HG03025 (cell line): ENCODE results near the gene RAP2A.

Source experiments
- ATAC-seq: cut with Tn5 transposase; IDR thresholded peaks from one replicate; pipeline ENCODE4 v1.9.1; 2021; ENCODE audit warnings: mild to moderate bottlenecking, moderate library complexity; ENCODE audit not compliant: unreplicated experiment, low FRiP score

Gene RAP2A

GRCh38 chr13:97445522-97446187 lies 11.7 kb downstream of the RAP2A start:
- ATAC-seq: no peak

GRCh38 chr13:97446448-97446847 lies 12.5 kb downstream of the RAP2A start:
- ATAC-seq: no peak

GRCh38 chr13:97448503-97449251 lies 14.7 kb downstream of the RAP2A start:
- no peak for ATAC-seq

GRCh38 chr13:97454699-97455098 lies 20.7 kb downstream of the RAP2A start:
- ATAC-seq: no peak

- no peak for ATAC-seq
These were observed 22.1 kb downstream of the RAP2A start for GRCh38 chr13:97456047-97456446.

- ATAC-seq: peak; percentile 30
These were observed 25.3 kb downstream of the RAP2A start for GRCh38 chr13:97459215-97459777.

GRCh38 chr13:97460004-97460775 lies 26.2 kb downstream of the RAP2A start:
- peak; percentile 95 for ATAC-seq

- no peak for ATAC-seq
These were observed 26.9 kb downstream of the RAP2A start for GRCh38 chr13:97460853-97461252.

- ATAC-seq: no peak
These were observed 30.6 kb downstream of the RAP2A start for GRCh38 chr13:97464561-97464960.

GRCh38 chr13:97466722-97467121 lies 32.8 kb downstream of the RAP2A start:
- no peak for ATAC-seq

- no peak for ATAC-seq
These were observed 34.4 kb downstream of the RAP2A start for GRCh38 chr13:97468331-97468730.

GRCh38 chr13:97471711-97472110 lies 37.7 kb downstream of the RAP2A start:
- no peak for ATAC-seq

- ATAC-seq: no peak
These were observed 40.5 kb downstream of the RAP2A start for GRCh38 chr13:97474349-97474980.

GRCh38 chr13:97475011-97475410 lies 41.0 kb downstream of the RAP2A start:
- no peak for ATAC-seq

- ATAC-seq: no peak
These were observed 43.9 kb downstream of the RAP2A start for GRCh38 chr13:97477844-97478243.

- ATAC-seq: no peak
These were observed 44.3 kb downstream of the RAP2A start for GRCh38 chr13:97478247-97478646.

GRCh38 chr13:97483465-97483864 lies 49.5 kb downstream of the RAP2A start:
- ATAC-seq: no peak

GRCh38 chr13:97484301-97484700 lies 50.3 kb downstream of the RAP2A start:
- ATAC-seq: no peak

- ATAC-seq: no peak
These were observed 51.4 kb downstream of the RAP2A start for GRCh38 chr13:97485320-97485719.

- ATAC-seq: no peak
These were observed 56.8 kb downstream of the RAP2A start for GRCh38 chr13:97490702-97491307.
